SU-DHL-6 (cell line): ENCODE data around the gene ERN1.

Source experiments
- EZH2phosphoT487 ChIP-seq: fragments of 200-600 bp; sonication (generic), shearing (Covaris generic); conservative IDR thresholded peaks from 2 replicates; pipeline ENCODE4 v1.6.1; 2018; ENCODE audit warnings: mild to moderate bottlenecking, antibody characterized with exemption, low read length, moderate library complexity, mixed read lengths
- TF ChIP-seq, protein P1 (sequence below): fragments of 200-600 bp; sonication (generic); IDR thresholded peaks from one replicate; pipeline ENCODE4 v1.5.1; 2017; ENCODE audit warnings: antibody characterized with exemption, mild to moderate bottlenecking, low read length, moderate library complexity; ENCODE audit not compliant: insufficient read depth, poor library complexity, severe bottlenecking

- TF ChIP-seq, protein P1, sequence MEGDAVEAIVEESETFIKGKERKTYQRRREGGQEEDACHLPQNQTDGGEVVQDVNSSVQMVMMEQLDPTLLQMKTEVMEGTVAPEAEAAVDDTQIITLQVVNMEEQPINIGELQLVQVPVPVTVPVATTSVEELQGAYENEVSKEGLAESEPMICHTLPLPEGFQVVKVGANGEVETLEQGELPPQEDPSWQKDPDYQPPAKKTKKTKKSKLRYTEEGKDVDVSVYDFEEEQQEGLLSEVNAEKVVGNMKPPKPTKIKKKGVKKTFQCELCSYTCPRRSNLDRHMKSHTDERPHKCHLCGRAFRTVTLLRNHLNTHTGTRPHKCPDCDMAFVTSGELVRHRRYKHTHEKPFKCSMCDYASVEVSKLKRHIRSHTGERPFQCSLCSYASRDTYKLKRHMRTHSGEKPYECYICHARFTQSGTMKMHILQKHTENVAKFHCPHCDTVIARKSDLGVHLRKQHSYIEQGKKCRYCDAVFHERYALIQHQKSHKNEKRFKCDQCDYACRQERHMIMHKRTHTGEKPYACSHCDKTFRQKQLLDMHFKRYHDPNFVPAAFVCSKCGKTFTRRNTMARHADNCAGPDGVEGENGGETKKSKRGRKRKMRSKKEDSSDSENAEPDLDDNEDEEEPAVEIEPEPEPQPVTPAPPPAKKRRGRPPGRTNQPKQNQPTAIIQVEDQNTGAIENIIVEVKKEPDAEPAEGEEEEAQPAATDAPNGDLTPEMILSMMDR: no peak
- TF ChIP-seq EZH2phosphoT487: no peak
Observed at GRCh38 chr17:64083093-64083492, 46.9 kb downstream of the ERN1 start.
